ENCODE results near the gene ZNF225. TPM values are rescaled to one million over a fixed set of nuclear protein-coding genes. Genes with fewer than 3 reads are reported as not detected.
A peak's percentile ranks its signal among the peaks of the same experiment; 100 is the strongest.

ZNF225 gene
- total and polyA plus RNA-seq, 9 of the 15 experiments (the other 6 are each of a cell fraction or from before 2014, with no cell fraction given) = 1.4 to 4.2 (median 2.2) TPM

DNA sequence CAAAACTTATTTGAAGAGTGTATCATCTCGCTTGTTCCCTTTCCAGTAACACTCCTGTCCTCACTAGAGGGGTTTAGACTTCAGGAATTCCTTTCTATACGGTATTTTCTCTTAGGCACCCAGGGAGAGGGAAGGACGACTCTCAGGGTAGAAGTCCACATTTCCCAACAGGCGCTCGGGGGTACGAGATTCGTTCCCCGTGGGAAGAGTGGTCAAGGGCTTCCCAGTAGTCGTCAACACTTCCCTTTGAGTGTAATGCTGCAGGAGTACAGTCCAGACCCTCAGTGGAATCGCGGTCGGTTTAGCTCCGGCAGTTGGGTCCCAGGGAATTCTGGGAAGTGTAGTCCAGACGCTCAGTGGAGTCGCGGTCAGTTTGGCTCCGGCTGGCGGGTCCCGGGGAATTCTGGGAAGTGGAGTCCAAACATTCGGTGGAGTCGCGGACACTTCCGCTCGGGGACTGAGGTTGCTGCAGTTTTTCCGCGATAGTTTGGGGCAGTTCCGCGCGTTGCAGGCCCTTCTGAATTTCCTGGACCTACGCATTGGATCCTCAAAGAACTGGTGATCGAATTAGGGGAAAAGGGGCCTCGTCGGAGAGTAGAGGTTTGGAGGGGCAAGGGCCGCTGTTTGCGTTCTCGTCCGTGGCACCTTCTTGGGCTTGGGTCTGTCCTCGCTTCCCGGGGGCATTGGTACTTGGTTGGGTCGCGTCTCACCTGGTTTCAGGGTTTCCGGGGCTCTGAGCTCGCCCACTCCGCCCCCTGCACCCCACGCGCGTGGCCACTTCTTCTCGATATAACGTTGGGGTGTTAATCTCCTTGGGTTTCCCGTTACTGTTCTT lies 19.1 kb upstream of the ZNF225 start, which contains the start of gene ZNF224 (continued):
- TF ChIP-seq PRMT5 (CRISPR knock-in tag; IDR thresholded peaks at IDR 0.05) (no peak), GTF2F1 (IDR thresholded peaks at IDR 0.05; ENCODE audit: low read depth, low read length) (0 out of 2 replicates have a peak, but pooled peaks have one; percentile 9), ZNF384 (IDR thresholded peaks at IDR 0.05; ENCODE audit: low read depth, low read length) (no peak), STAT5B (CRISPR knock-in tag; IDR thresholded peaks at IDR 0.05) (no peak), ZNF408 (CRISPR knock-in tag; IDR thresholded peaks at IDR 0.05; ENCODE audit: low read depth) (no peak), YBX1 (IDR thresholded peaks at IDR 0.05) (no peak), BACH1 (tag; IDR thresholded peaks at IDR 0.05) (no peak), ZEB2 (IDR thresholded peaks at IDR 0.05) (no peak), U2AF2 (optimal IDR thresholded peaks at IDR 0.05; ENCODE audit: low read depth, low read length) (no peak), PRDM10 (IDR thresholded peaks at IDR 0.05; ENCODE audit: partially characterized antibody) (peak; percentile 48), HNRNPLL (IDR thresholded peaks at IDR 0.05; ENCODE audit: low read depth, low read length, poor library complexity, severe bottlenecking) (peak; percentile 85), RBM34 (IDR thresholded peaks at IDR 0.05; ENCODE audit: borderline replicate concordance, insufficient read depth, low read length) (no peak), TCF3 (CRISPR knock-in tag; IDR thresholded peaks at IDR 0.05) (no peak), ILK (tag; IDR thresholded peaks at IDR 0.05; ENCODE audit: borderline replicate concordance, low read depth) (no peak), SMAD4 (CRISPR knock-in tag; conservative IDR thresholded peaks at IDR 0.05) (no peak), BRCA1 (IDR thresholded peaks at IDR 0.05) (no peak), BRCA1 (CRISPR knock-in tag; IDR thresholded peaks at IDR 0.05) (no peak), EP300 (IDR thresholded peaks at IDR 0.05; ENCODE audit: low read length) (peak; percentile 63; the same call in 1 of the 2 replicates), HNRNPL (IDR thresholded peaks at IDR 0.05; ENCODE audit: low read depth, low read length) (no peak), PTRF (tag; IDR thresholded peaks at IDR 0.05) (no peak), SRSF9 (IDR thresholded peaks at IDR 0.05; ENCODE audit: borderline replicate concordance, low read depth, low read length) (no peak)
- TF ChIP-seq, protein P1, sequence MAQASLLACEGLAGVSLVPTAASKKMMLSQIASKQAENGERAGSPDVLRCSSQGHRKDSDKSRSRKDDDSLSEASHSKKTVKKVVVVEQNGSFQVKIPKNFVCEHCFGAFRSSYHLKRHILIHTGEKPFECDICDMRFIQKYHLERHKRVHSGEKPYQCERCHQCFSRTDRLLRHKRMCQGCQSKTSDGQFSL (CRISPR knock-in tag; IDR thresholded peaks at IDR 0.05) = no peak
- TF ChIP-seq, protein P1 (tag; IDR thresholded peaks at IDR 0.05) = no peak
- TF ChIP-seq, protein P2, sequence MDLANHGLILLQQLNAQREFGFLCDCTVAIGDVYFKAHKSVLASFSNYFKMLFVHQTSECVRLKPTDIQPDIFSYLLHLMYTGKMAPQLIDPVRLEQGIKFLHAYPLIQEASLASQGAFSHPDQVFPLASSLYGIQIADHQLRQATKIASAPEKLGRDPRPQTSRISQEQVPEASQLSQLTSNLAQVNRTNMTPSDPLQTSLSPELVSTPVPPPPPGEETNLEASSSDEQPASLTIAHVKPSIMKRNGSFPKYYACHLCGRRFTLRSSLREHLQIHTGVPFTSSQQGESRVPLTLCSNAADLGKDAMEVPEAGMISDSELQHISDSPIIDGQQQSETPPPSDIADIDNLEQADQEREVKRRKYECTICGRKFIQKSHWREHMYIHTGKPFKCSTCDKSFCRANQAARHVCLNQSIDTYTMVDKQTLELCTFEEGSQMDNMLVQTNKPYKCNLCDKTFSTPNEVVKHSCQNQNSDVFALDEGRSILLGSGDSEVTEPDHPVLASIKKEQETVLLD (IDR thresholded peaks at IDR 0.05) = no peak

Measured in K562 (cell line).